Mesothelial cell of epicardium (in vitro differentiated cells): ENCODE measurements around the gene GNA12. TPM values are rescaled to one million over a fixed set of nuclear protein-coding genes. Genes with fewer than 3 reads are reported as not detected.
A peak's percentile ranks its signal among the peaks of the same experiment; 100 is the strongest.

Source experiments
- DNase-seq, 2 experiments: peaks; one replicate each; pipeline ENCODE4 v3.0.0; 2021; ENCODE audit warnings: low spot score in 2 of 2; ENCODE audit not compliant: unreplicated experiment in 2 of 2
- H3K27ac Mint-ChIP-seq: 2 replicates; pipeline ENCODE4 v1.8.0; 2021; ENCODE audit warnings: mixed read lengths
- H3K27me3 Mint-ChIP-seq: 2 replicates; pipeline ENCODE4 v1.8.0; 2021; ENCODE audit warnings: low read depth, mixed read lengths
- H3K36me3 Mint-ChIP-seq: 2 replicates; pipeline ENCODE4 v1.8.0; 2021; ENCODE audit warnings: mixed read lengths
- H3K4me1 Mint-ChIP-seq: 2 replicates; pipeline ENCODE4 v1.8.0; 2021; ENCODE audit warnings: mixed read lengths
- H3K4me3 Mint-ChIP-seq: 2 replicates; pipeline ENCODE4 v1.8.0; 2021; ENCODE audit warnings: mild to moderate bottlenecking, moderate library complexity, mixed read lengths
- H3K9me3 Mint-ChIP-seq: 2 replicates; pipeline ENCODE4 v1.8.0; 2021; ENCODE audit warnings: mixed read lengths
- CTCF ChIP-seq: fragments of 200-600 bp; sonication (generic); IDR thresholded peaks from one replicate; pipeline ENCODE4 v1.5.0; 2021; ENCODE audit warnings: antibody characterized with exemption; ENCODE audit not compliant: unreplicated experiment
- total RNA-seq: library from RNA; stranded (reverse); gene quantifications from 3 replicates; pipeline ENCODE4 v1.2.1, GENCODE V29; 2021

The GNA12 gene
- total RNA-seq, 1 donor from 2014 or later: 57.1 TPM

GRCh38 chr7:2771274-2771731 is 72.8 kb downstream of the GNA12 start:
- no peak for TF ChIP-seq CTCF
- DNase-seq: no peak
- H3K27ac Mint-ChIP-seq: no peak overlapping the region
- no peak overlapping the region for H3K4me3 Mint-ChIP-seq
- peaks cover 21% of the 10 kb centered on the region for H3K9me3 Mint-ChIP-seq
- no peaks in the 10 kb centered on the region for H3K4me1 Mint-ChIP-seq
- H3K27me3 Mint-ChIP-seq: no peaks in the 10 kb centered on the region
- H3K36me3 Mint-ChIP-seq: peaks cover 37% of the 10 kb centered on the region

- no peak for TF ChIP-seq CTCF
- peaks cover 28% of the 10 kb centered on the region for H3K36me3 Mint-ChIP-seq
- peaks cover 1% of the 10 kb centered on the region for H3K9me3 Mint-ChIP-seq
- H3K4me3 Mint-ChIP-seq: no peak overlapping the region
- H3K27ac Mint-ChIP-seq: no peak overlapping the region
- DNase-seq: no peak
- H3K27me3 Mint-ChIP-seq: no peaks in the 10 kb centered on the region
- H3K4me1 Mint-ChIP-seq: peaks cover 34% of the 10 kb centered on the region
Observed at GRCh38 chr7:2764621-2765020, 79.5 kb downstream of the GNA12 start.

- Mint-ChIP-seq H3K27ac (peak overlapping the region; percentile 30), H3K4me1 (peaks cover 40% of the 10 kb centered on the region)
Observed at GRCh38 chr7:2763597-2763996, 80.5 kb downstream of the GNA12 start.

GRCh38 chr7:2761801-2762497 is 82.2 kb downstream of the GNA12 start:
- TF ChIP-seq CTCF: no peak
- Mint-ChIP-seq H3K4me3 (no peak overlapping the region), H3K9me3 (no peaks in the 10 kb centered on the region), H3K36me3 (peaks cover 18% of the 10 kb centered on the region), H3K27me3 (no peaks in the 10 kb centered on the region), H3K27ac (peak overlapping the region; percentile 45), H3K4me1 (peaks cover 55% of the 10 kb centered on the region)
- no peak for DNase-seq

More at GRCh38 chr7:2763597-2763996, 80.5 kb downstream of the GNA12 start:
- H3K9me3 Mint-ChIP-seq: no peaks in the 10 kb centered on the region
- no peak for DNase-seq
- no peaks in the 10 kb centered on the region for H3K27me3 Mint-ChIP-seq
- no peak overlapping the region for H3K4me3 Mint-ChIP-seq
- peaks cover 24% of the 10 kb centered on the region for H3K36me3 Mint-ChIP-seq
- TF ChIP-seq CTCF: no peak

GRCh38 chr7:2761131-2761624 is 82.9 kb downstream of the GNA12 start:
- no peak for TF ChIP-seq CTCF
- Mint-ChIP-seq H3K4me3 (no peak overlapping the region), H3K27me3 (no peaks in the 10 kb centered on the region), H3K9me3 (no peaks in the 10 kb centered on the region), H3K36me3 (peaks cover 21% of the 10 kb centered on the region), H3K27ac (no peak overlapping the region), H3K4me1 (peaks cover 56% of the 10 kb centered on the region)
- DNase-seq: no peak
